HepG2 (cell line): ENCODE measurements around the gene DNASE1. TPM values are rescaled to one million over a fixed set of nuclear protein-coding genes. Genes with fewer than 3 reads are reported as not detected.
A peak's percentile ranks its signal among the peaks of the same experiment; 100 is the strongest.

Experiments
- HMGXB3 ChIP-seq: sonication (generic); formaldehyde crosslinking; IDR thresholded peaks from 2 replicates; pipeline ENCODE4 v1.4.0; 2020; ENCODE audit warnings: missing genetic modification reagents, borderline replicate concordance
- KDM5A ChIP-seq: fragments of 200-600 bp; sonication (generic); IDR thresholded peaks from 2 replicates; pipeline ENCODE4 v1.7.0; 2018; ENCODE audit warnings: antibody characterized with exemption, mild to moderate bottlenecking, low read length, borderline replicate concordance
- KLF12 ChIP-seq: sonication (generic); formaldehyde crosslinking; IDR thresholded peaks from 2 replicates; pipeline ENCODE4 v1.4.0; 2020; ENCODE audit warnings: missing genetic modification reagents, borderline replicate concordance
- NPAS2 ChIP-seq: sonication (generic); formaldehyde crosslinking; IDR thresholded peaks from 2 replicates; pipeline ENCODE4 v1.8.0; 2022; ENCODE audit warnings: mild to moderate bottlenecking, missing genetic modification reagents, borderline replicate concordance
- SNAPC5 ChIP-seq: sonication (generic); formaldehyde crosslinking; IDR thresholded peaks from 2 replicates; pipeline ENCODE4 v1.8.1; 2023; ENCODE audit warnings: mild to moderate bottlenecking, missing genetic modification reagents, borderline replicate concordance
- TBX3 ChIP-seq: fragments of 450-650 bp; IDR thresholded peaks from 2 replicates; pipeline ENCODE4 v1.6.1; 2017; ENCODE audit warnings: antibody characterized with exemption, mild to moderate bottlenecking, inconsistent platforms, borderline replicate concordance
- ZBED4 ChIP-seq: sonication (generic); formaldehyde crosslinking; IDR thresholded peaks from 2 replicates; pipeline ENCODE4 v1.4.0; 2020; ENCODE audit warnings: missing genetic modification reagents, borderline replicate concordance
- ZNF33A ChIP-seq: sonication (generic); formaldehyde crosslinking; IDR thresholded peaks from 2 replicates; pipeline ENCODE4 v1.5.1; 2020; ENCODE audit warnings: missing genetic modification reagents, mild to moderate bottlenecking, moderate library complexity, borderline replicate concordance
- ZNF496 ChIP-seq: sonication (generic); formaldehyde crosslinking; IDR thresholded peaks from 2 replicates; pipeline ENCODE4 v1.8.1; 2023; ENCODE audit warnings: mild to moderate bottlenecking, moderate library complexity, missing genetic modification reagents; ENCODE audit not compliant: insufficient replicate concordance
- ZNF660 ChIP-seq: sonication (generic); formaldehyde crosslinking; IDR thresholded peaks from 2 replicates; pipeline ENCODE4 v1.5.1; 2020; ENCODE audit warnings: mild to moderate bottlenecking, low read depth, missing genetic modification reagents, borderline replicate concordance
- ZNF770 ChIP-seq: sonication (generic); formaldehyde crosslinking; IDR thresholded peaks from 2 replicates; pipeline ENCODE4 v1.5.0; 2020; ENCODE audit warnings: mild to moderate bottlenecking, missing genetic modification reagents
- ZNF773 ChIP-seq: sonication (generic); formaldehyde crosslinking; IDR thresholded peaks from 2 replicates; pipeline ENCODE4 v1.4.0; 2020; ENCODE audit warnings: missing genetic modification reagents, borderline replicate concordance
- polyA plus RNA-seq, 8 experiments: library from polyadenylated mRNA; depleted of rRNA in 3 of 8; stranded (reverse) in 7 of 8; unstranded in 1 of 8; fragments of >200 nt; fragmentation: Illumina TruSeq in 4 of 8; extraction: Trizol in 4 of 8; gene quantifications; 2 replicates each; pipeline versions ENCODE4 v1.2.1 to v1.2.3, GENCODE V29; 2011 to 2016; ENCODE audit warnings: low read depth in 4 of 8, missing spikeins in 1 of 8, mixed read lengths in 1 of 8; ENCODE audit not compliant: insufficient read depth in 1 of 8
- total RNA-seq, 5 experiments: library from RNA; depleted of rRNA; stranded (reverse); fragments of >200 nt; fragmentation: Illumina TruSeq; extraction: Trizol; gene quantifications; 2 replicates each; pipeline ENCODE4 v1.2.3, GENCODE V29; 2016; ENCODE audit warnings: low read depth in 1 of 5

Gene DNASE1
- total and polyA plus RNA-seq, 2 of the 13 experiments (the other 11 are each of a cell fraction or from before 2014, with no cell fraction given), result 7.1 to 11.1 TPM

GRCh38 chr16:3690470-3690928 is 36.0 kb downstream of the DNASE1 start (continued):
- TF ChIP-seq NPAS2 (no peak), ZNF496 (no peak), HMGXB3 (no peak), SNAPC5 (CRISPR knock-in tag) (no peak), ZNF773 (CRISPR knock-in tag) (no peak), TBX3 (no peak), ZNF33A (no peak), KLF12 (CRISPR knock-in tag) (0 out of 2 replicates have a peak, but pooled peaks have one; percentile 41), ZNF770 (CRISPR knock-in tag) (no peak), KDM5A (no peak), ZNF660 (CRISPR knock-in tag) (no peak), ZBED4 (CRISPR knock-in tag) (no peak)
